Lower leg skin (tissue), 3 donors: ENCODE results near the gene TAF1.

Source experiments
- POLR2A ChIP-seq, 2 donors: fragments of 450-650 bp; IDR thresholded peaks; one replicate each; pipeline ENCODE4 v1.6.1; 2016 to 2017; ENCODE audit warnings: antibody characterized with exemption in 2 of 2, mild to moderate bottlenecking in 1 of 2, moderate library complexity in 1 of 2
- TF ChIP-seq, protein P1 (sequence below), 3 donors: fragments of 450-650 bp; IDR thresholded peaks; one replicate each; pipeline ENCODE4 v1.5.1; 2016; ENCODE audit warnings: antibody characterized with exemption in 3 of 3, mild to moderate bottlenecking in 3 of 3, moderate library complexity in 2 of 3

- TF ChIP-seq, protein P1, sequence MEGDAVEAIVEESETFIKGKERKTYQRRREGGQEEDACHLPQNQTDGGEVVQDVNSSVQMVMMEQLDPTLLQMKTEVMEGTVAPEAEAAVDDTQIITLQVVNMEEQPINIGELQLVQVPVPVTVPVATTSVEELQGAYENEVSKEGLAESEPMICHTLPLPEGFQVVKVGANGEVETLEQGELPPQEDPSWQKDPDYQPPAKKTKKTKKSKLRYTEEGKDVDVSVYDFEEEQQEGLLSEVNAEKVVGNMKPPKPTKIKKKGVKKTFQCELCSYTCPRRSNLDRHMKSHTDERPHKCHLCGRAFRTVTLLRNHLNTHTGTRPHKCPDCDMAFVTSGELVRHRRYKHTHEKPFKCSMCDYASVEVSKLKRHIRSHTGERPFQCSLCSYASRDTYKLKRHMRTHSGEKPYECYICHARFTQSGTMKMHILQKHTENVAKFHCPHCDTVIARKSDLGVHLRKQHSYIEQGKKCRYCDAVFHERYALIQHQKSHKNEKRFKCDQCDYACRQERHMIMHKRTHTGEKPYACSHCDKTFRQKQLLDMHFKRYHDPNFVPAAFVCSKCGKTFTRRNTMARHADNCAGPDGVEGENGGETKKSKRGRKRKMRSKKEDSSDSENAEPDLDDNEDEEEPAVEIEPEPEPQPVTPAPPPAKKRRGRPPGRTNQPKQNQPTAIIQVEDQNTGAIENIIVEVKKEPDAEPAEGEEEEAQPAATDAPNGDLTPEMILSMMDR (IDR thresholded peaks at IDR 0.05), result no peak
- no peak for TF ChIP-seq POLR2A (IDR thresholded peaks at IDR 0.05)
Observed at GRCh38 chrX:71326394-71326793, 39.8 kb upstream of the TAF1 start.
